Uterine smooth muscle cell (primary cell): Measurements from ENCODE around the gene NFILZ. TPM values are rescaled to one million over a fixed set of nuclear protein-coding genes. Genes with fewer than 3 reads are reported as not detected.

Experiments used
- total RNA-seq: library from RNA; depleted of rRNA; stranded (reverse); fragments of >200 nt; gene quantifications from 2 replicates; pipeline ENCODE4 v1.2.3, GENCODE V29; 2014

The NFILZ gene, protein sequence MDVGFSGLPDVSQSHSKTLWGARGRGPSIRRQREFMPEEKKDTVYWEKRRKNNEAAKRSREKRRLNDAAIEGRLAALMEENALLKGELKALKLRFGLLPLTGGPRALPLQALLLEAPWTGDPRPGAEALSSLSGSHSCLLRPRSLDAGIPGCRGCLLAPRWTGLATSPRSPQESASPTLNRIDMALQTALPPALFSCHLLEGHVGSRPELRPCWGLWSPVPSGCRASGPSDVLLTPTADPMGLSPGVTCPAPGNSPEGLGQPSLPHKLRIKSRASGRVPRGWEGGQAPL
- not detected in 2 replicates for total RNA-seq

DNA sequence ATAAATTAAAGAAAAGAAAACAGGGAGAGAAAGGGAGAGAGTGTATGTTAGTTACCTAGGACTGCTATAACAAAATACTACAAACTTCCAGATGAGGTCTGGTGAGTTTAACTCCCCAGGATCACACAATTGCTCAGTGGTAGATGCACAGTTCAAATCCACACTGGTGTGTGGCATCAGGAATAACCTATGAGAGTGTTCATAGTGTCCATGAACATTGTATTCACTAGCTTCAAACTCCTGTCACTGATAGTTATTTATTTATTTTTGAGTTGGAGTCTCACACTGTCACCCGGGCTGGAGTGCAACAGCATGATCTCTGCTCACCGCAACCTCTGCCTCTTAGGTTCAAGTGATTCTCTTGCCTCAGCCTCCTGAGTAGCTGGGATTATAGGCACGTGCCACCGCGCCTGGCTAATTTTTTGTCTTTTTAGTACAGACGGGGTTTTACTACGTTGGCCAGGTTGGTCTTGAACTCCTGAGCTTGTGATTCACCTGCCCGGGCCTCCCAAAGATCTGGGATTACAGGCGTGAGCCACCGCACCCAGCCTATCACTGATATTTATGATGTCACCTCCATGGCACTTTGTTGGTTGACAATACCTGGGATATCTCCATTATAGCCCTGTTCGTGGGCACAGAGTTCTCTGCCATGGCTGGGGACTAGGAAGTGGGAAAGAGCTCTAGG is at the start of gene NFILZ:
Gene NFILZ (plus strand): TSS at position 638 of the 688 bp plus-strand sequence. CDS start 46,133 bp downstream, outside the sequence.

DNA sequence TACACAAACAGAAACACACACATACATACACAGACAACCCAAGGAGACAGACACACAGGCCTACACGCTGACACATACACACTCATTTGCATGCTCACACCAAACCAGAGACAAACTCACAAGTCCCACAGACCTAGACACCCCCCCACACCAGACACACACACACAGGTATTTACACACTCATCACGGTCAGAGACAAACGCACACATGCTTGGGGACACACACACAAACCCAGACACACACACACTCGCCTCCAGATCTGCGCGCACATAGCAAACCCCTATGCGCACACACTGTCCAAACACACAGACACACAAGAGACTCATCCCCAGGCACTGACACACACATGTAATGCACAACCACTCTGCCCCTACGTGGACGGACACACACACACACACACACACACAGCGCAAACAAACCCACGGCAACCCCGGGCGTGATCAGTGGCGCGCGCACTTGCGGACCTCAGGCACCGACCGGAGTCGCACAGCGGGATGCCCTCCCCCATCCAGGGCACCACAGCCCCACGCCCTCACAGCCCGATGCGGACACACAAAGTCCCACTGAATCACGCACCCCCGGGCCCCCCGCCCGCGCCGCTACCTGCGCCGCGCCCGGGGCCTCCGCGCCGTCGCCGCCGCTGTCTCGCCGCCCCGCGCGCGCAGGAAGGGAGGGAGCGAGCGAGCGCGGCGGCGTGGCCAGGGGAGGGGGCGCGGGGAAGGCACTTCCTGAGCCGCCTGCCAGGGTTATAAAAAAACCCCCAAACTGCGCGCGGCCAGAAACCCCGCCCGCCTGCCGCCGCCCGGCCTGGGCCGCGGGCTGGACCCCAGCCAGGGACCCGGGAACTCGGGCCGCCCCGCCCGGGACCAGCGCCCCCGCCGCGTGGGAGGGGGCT is 20.1 kb upstream of the NFILZ start, which contains the start of gene ADAMTS10:
Gene ADAMTS10 (minus strand): TSS at position 675 of the 895 bp plus-strand sequence. CDS start 5,005 bp downstream, outside the sequence.

Other genes starting within 250 kb of the NFILZ start
- 31.9 and 35.2 TPM in 2 replicates for gene RAB11B, start 240.3 kb upstream of the NFILZ start, total RNA-seq
- 43.7 and 89.2 TPM in 2 replicates for gene MARCHF2, start 217.3 kb upstream of the NFILZ start, total RNA-seq
- gene HNRNPM, start 185.7 kb upstream of the NFILZ start, total RNA-seq = 68.5 and 123 TPM in 2 replicates
- not detected in 2 replicates for gene PRAM1, start 128.0 kb upstream of the NFILZ start, total RNA-seq
- gene ZNF414, start 116.5 kb upstream of the NFILZ start, total RNA-seq = 4.0 and 5.2 TPM in 2 replicates
- gene MYO1F, start 53.2 kb upstream of the NFILZ start, total RNA-seq = 0.12 and 0.22 TPM in 2 replicates
- 5.2 and 14.6 TPM in 2 replicates for gene ADAMTS10, start 19.9 kb upstream of the NFILZ start, total RNA-seq
- gene ACTL9, start 68.2 kb downstream of the NFILZ start, total RNA-seq = not detected in 2 replicates
- not detected in 2 replicates for gene OR2Z1, start 91.0 kb downstream of the NFILZ start, total RNA-seq
- gene ZNF558, start 201.7 kb downstream of the NFILZ start, total RNA-seq = 23.0 and 41.4 TPM in 2 replicates
- not detected in 2 replicates for gene MBD3L1, start 201.7 kb downstream of the NFILZ start, total RNA-seq